ENCODE results near the gene MKNK1.

The MKNK1 gene

DNA sequence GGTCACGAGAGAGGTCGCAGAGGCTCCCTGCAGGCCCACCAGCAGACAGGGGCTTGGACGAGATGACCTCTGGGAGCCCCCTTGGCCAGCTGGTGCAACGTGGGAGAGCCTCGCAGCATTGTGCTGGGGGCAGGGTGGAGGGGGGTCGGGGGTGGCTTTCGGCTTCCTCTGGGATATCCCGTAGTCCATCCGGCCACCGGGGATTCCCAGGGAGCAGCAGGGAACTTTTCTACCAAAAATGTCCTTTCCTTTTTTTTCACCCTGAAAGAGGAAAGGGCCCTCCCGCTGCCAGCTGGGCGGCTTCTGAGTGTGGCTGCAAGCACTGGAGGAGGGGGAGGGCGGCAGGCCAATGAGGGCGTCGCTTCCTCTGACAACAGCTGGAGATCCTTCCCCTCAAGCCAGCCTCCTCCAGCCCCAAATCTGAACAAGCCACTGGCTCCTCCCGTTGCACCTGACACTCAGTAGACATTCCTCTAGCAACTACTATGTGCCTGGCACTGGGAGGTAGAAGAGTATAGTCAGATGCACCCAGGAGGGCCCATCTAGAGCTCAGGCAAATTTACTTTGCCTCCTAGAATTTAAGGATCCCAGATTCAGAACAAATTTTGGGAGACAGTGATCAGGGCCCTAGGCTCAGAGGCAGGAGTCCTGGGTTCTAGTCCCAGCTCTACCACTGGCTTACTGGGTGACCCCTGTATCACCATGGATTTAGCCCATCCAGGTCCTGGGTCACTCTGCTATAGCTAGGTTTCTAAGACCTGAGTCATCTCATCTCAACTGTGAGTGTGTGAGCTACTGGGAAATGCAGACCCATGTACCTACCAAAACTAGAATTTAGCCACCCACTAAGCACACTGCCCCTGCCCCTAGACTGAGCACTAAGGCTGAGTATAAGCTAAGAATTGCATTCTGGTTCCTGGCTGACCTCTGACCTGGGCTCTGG is 9.9 kb upstream of the MKNK1 start:
- TF ChIP-seq CTCF (conservative IDR thresholded peaks at IDR 0.05; ENCODE audit: low read depth, low read length) = no peak
- no peak overlapping the region for H2AFZ ChIP-seq (ENCODE audit: low read depth)

DNA sequence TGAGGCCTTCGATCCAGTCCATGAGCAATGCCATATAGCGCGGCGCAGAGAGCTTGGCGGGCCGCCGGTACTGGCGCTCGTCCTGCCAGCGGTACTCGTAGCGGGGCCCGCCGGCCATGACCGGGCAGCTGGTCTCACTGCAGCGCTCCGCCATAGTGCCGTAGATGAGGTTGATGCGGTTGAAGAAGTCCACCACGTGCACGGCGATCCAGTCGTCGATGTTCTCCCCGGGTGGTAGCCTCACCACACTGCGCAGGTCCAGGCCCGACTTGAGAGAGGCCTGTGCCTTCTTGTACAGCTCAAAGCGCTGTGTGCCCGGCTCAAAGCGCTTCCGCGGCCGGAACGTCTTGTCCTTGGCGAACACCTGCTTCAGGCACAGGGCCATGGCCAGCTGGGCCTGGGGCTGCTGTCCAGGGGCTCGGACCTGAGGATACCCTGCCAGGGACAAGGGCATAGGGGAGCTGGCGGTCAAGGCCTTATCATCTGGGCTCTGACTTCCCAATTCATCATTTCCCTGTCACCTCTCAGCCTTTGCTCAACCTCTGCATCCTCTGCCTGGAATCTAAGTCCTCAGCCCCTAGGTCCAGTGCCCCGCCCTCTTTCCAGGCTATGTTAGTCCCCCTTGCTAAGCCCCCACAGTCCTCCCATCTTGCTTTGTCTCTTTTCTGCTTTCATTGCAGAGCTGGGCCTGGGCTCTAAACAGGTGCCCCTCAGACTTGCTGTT is 9.0 kb upstream of the MKNK1 start:
- peaks cover 13% of the 10 kb centered on the region for H3K4me1 ChIP-seq (ENCODE audit: low read depth, poor library complexity, severe bottlenecking)
- no peak overlapping the region for H2AFZ ChIP-seq (ENCODE audit: low read depth)
- H3K27ac ChIP-seq = no peak overlapping the region
- no peak overlapping the region for H3K4me3 ChIP-seq (IDR thresholded peaks at IDR 0.05; ENCODE audit: insufficient read depth, low read depth, low read length)
- no peak overlapping the region for H3K9ac ChIP-seq
- no peak for TF ChIP-seq CTCF (conservative IDR thresholded peaks at IDR 0.05; ENCODE audit: low read depth, low read length)
- H3K79me2 ChIP-seq (ENCODE audit: insufficient read depth, low read depth) = 0 out of 2 replicates have a peak, but pooled peaks cover 5% of the 10 kb centered on the region
- no peaks in the 10 kb centered on the region for H4K20me1 ChIP-seq (ENCODE audit: insufficient read depth)
- H3K27me3 ChIP-seq (ENCODE audit: insufficient read depth, low read depth) = no peaks in the 10 kb centered on the region
- no peak overlapping the region for H3K4me2 ChIP-seq
- H3K36me3 ChIP-seq (ENCODE audit: insufficient read depth) = no peaks in the 10 kb centered on the region

More for the DNA sequence above, 9.9 kb upstream of the MKNK1 start:
- Histone ChIP-seq H3K36me3 (ENCODE audit: insufficient read depth) (no peaks in the 10 kb centered on the region), H3K79me2 (ENCODE audit: insufficient read depth, low read depth) (0 out of 2 replicates have a peak, but pooled peaks cover 5% of the 10 kb centered on the region), H3K27me3 (ENCODE audit: insufficient read depth, low read depth) (no peaks in the 10 kb centered on the region), H3K9ac (no peak overlapping the region), H3K27ac (no peak overlapping the region), H3K4me3 (IDR thresholded peaks at IDR 0.05; ENCODE audit: insufficient read depth, low read depth, low read length) (no peak overlapping the region), H4K20me1 (ENCODE audit: insufficient read depth) (no peaks in the 10 kb centered on the region), H3K4me1 (ENCODE audit: low read depth, poor library complexity, severe bottlenecking) (peaks cover 13% of the 10 kb centered on the region), H3K4me2 (no peak overlapping the region)

DNA sequence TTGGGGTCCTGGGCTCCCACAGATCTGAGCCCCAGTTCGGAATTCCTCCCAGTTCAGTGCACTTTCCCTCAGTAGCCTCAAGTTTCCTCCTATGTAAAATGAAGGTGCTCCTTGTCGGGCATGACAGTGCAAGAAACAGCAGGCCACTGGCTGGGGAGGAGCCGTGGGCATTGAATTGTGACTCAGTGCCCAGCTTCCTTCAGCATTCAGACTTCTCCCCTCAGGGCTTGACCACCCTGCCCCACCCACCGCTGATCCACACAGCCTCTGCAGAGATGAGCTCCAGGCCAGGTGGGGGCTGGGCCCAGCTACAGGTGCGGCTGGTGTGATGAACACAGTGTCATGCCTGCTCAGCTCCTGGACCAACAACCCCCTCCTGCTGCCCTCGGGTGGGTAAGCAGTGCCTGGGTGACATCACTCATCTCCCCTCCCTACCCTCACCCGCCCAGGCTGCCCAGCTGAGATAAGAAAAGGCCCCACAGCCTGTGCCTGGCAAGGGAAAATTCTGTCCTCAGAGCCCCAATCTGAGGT is 7.7 kb upstream of the MKNK1 start:
- Histone ChIP-seq H3K27ac (no peak overlapping the region), H3K27me3 (ENCODE audit: insufficient read depth, low read depth) (no peaks in the 10 kb centered on the region), H3K36me3 (ENCODE audit: insufficient read depth) (no peaks in the 10 kb centered on the region), H3K4me2 (no peak overlapping the region), H3K4me3 (IDR thresholded peaks at IDR 0.05; ENCODE audit: insufficient read depth, low read depth, low read length) (no peak overlapping the region), H4K20me1 (ENCODE audit: insufficient read depth) (no peaks in the 10 kb centered on the region), H3K79me2 (ENCODE audit: insufficient read depth, low read depth) (0 out of 2 replicates have a peak, but pooled peaks cover 5% of the 10 kb centered on the region), H3K4me1 (ENCODE audit: low read depth, poor library complexity, severe bottlenecking) (peaks cover 8% of the 10 kb centered on the region), H3K9ac (no peak overlapping the region), H2AFZ (ENCODE audit: low read depth) (no peak overlapping the region)
- no peak for TF ChIP-seq CTCF (conservative IDR thresholded peaks at IDR 0.05; ENCODE audit: low read depth, low read length)

DNA sequence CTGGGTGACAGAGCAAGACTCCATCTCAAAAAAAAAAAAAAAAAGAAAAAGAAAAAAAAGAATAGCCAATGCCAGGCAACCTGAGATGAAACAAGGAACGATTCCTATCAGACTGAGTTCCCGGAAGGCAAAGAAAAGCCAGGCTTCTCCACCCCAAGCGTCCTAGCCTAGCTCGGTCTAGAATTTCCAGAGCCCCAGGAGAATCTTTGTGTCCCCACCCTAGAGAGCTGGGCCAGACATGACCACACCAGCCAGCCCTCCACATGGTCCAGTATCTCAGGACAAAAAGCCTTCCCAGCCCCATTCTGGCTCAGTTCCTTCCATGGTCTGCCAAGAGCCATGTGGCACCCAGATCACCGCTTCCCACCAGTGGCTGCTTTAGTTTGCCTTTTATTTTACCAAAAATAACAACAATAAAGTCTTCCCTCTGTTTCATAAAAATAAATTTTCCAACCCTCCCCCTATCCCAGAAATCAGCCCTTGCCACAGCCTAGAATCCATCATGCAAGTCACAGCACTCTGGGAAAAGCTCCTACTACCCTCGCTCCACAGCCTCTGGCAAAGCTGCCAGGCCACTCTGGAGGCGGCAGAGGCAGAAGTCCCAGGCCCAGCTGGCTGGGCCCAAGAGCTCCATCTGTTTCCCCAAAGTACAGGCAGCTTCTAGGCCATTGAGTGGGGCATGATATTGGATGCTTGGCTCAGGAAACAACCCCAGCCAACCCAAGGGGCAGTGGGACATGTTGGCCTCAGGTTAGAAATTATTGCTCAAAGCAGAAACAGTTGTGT is 3.5 kb upstream of the MKNK1 start:
- Histone ChIP-seq H2AFZ (ENCODE audit: low read depth) (no peak overlapping the region), H3K4me1 (ENCODE audit: low read depth, poor library complexity, severe bottlenecking) (peaks cover 8% of the 10 kb centered on the region), H3K9ac (no peak overlapping the region), H3K27ac (no peak overlapping the region), H3K27me3 (ENCODE audit: insufficient read depth, low read depth) (no peaks in the 10 kb centered on the region), H3K36me3 (ENCODE audit: insufficient read depth) (no peaks in the 10 kb centered on the region), H3K79me2 (ENCODE audit: insufficient read depth, low read depth) (no peaks in the 10 kb centered on the region), H4K20me1 (ENCODE audit: insufficient read depth) (no peaks in the 10 kb centered on the region), H3K4me2 (no peak overlapping the region), H3K4me3 (IDR thresholded peaks at IDR 0.05; ENCODE audit: insufficient read depth, low read depth, low read length) (no peak overlapping the region)
- no peak for TF ChIP-seq CTCF (conservative IDR thresholded peaks at IDR 0.05; ENCODE audit: low read depth, low read length)

Measured in KMS-11 (cell line).